ENCODE measurements around the gene SYT12.

Gene SYT12

DNA sequence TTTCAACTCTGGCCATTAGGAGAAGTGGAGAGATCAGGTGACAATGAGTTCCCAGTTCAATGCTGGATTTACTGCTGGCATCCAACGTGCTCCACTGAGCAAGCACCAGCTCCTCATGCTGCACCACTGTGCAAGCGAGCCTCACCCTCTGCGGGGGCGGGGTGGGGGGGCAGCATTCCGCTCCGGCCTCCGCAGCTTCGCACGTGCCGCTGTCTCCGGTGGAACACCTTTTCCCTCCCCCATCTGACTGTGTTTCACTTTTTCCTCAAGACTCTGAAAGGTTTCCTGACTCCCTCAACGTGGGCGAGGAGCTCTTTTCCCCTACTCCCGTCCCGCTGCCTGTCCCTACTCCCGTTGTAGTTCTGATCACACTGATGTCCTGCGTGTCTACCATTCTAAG, 32.9 kb downstream of the SYT12 start:
- DNase-seq (ENCODE audit: low read depth, low spot score): no peak

DNA sequence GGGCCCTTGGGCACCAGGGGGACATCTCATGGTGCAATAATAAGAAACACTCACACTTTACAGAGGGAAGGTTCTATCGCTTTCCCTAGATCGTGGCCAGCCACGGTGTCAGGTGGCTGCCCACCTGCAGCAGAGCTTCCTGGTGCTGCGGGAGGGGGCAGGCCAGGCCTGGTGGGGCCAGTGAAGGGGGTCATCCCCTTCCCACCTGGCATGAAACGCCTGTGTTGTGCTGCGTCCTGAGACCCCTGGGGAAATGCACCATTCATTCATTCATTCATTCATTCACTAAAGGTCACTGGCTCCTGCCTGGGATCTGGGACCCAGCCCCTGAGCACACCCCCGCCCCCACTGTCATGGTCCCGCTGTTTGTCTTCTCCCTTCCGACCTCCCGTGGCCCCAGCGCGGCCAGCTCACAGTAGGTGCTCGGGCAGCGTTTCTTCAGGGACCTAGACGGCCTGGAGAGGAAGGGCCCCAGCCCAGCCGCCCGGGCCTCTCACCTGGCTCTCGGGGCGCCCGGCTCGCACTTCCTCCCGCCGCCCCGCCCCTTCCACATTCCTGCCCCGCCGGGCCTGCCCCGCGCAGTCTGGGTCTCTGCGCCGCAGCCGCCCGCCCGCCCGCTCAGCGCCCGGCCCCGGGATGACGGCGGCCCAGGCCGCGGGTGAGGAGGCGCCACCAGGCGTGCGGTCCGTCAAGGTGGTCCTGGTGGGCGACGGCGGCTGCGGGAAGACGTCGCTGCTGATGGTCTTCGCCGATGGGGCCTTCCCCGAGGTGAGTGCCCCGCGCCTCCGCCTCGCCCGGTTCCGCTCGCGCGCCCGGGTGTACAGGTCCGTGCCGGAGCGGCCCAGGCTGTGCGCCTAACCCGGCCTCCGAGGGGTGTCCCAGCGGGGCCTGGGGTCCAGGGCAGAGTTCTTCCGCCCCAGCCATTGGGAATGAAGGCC, 33.6 kb downstream of the SYT12 start, which contains the start of gene RHOD:
Gene RHOD (plus strand): TSS at position 581 of the 938 bp plus-strand sequence. CDS start 56 bp downstream, at position 637.
- DNase-seq (ENCODE audit: low read depth, low spot score): no peak

DNA sequence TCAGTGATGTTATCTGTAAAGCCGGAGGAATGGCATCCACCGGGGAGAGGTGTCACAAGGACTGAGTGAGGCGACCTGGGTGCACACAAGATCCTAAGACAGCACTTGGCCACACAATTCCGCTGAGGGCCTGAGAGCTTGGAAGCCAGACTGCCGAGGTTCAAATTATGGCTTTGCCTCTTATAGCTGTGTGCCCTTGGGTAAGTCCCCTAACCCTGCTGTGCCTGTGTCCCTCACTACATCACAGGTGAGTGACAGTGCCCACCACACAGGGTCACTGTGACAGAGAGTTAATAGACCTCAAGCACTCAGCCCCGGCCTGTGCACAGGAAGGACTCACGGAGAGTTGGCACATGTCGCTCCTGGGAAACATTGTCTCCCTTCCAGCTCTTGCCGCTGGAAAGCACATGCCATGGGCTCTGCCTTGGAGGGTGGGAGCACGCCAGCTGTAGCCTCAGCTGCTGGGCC, 34.3 kb downstream of the SYT12 start:
- DNase-seq (ENCODE audit: low read depth, low spot score): no peak

DNA sequence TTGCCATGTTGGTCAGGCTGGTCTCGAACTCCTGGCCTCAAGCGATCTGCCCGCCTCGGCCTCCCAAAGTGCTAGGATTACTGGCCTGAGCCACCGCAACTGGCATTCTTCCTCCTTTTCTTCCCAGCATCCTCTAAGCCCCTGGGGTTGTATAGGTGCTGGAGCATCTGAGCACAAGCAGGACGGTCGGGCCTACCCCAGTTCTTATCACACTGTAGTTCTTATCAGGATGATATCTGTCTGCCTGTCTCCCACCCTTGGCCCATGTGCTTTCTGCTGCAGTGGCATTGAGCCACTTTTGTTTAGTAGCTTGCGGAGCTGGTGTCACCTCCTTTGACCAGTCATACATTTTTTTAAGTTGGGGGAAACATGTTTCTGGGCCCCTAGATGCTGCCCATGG, 35.6 kb downstream of the SYT12 start:
- DNase-seq (ENCODE audit: low read depth, low spot score): no peak

DNA sequence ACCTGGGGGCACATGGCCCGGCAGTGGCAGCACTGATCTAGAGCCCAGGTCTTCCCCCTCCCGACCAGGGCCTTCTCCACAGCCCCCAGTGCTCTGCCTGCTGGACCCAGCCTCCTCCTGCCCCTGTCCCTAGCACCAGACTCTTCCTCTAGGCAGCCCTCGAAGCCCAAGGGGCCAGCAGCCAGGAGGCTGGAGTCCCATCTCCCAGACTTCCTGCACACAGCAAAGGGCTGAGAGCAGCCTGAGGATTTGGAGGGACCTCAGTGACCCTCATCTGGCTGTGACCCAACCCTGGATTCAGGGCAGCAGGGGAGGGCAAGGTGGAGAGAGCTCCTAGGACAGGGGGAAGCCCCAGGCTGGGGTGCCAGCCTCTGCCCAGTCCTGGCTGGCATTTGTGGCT, 36.7 kb downstream of the SYT12 start:
- no peak for DNase-seq (ENCODE audit: low read depth, low spot score)

DNA sequence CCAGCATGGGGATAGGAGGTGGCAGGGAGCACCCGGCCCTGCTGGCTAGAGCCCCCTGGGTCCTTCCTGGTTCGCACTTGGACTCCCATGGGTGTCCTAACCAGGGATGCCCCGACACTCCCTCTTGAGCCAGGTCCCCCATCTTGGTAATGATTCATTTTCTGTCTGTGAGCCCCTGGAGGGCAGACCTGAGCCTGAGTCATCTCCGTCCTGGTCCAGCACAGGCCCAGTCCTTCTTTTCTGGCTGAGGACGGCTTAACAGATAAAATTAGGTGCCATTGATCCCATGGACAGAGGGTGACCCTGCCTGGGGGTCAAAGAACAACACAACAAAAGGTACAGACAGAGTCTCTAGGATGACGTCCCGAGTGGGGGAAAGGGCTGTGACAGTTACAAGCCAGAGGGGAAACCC, 37.2 kb downstream of the SYT12 start:
- DNase-seq (ENCODE audit: low read depth, low spot score): no peak

DNA sequence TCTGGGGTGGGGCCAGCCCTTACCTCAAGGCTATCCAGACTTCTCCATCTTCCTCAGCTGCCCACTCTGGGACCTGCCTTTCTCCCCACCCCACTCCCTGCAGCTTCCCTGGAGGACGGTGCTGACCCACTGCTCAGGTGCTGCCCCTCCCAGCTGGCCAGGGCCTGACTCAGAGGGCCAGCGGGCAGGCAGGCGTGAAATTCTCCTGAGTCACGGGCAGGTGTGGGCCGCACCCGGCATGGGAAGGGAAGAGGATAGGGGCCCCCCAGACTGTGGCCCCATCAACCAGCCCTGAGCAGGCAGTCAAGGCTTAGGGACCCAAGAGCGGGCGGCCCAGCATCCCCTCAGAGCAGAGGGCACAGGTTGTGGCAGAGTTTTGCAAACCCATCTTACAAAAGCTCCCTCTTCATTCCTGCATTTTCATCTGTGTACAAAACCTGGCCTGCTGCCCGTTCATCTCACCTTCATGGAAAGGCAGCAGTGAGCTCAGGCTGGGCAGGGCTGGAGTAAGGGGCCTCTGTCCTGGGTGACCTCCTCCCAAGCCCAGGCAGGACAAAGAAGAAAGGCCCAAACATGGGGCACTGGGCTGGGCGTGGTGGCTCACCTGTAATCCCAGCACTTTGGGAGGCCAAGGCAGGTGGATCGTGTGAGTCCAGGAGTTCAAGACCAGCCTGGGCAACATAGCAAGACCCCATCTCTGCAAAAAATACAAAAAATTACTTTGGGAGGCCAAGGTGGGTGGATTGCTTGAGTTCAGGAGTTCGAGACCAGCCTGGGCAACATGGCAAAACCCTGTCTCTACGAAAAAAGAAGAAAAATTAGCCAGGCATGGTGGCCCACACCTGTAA, 39.8 kb downstream of the SYT12 start:
- DNase-seq (ENCODE audit: low read depth, low spot score): no peak

DNA sequence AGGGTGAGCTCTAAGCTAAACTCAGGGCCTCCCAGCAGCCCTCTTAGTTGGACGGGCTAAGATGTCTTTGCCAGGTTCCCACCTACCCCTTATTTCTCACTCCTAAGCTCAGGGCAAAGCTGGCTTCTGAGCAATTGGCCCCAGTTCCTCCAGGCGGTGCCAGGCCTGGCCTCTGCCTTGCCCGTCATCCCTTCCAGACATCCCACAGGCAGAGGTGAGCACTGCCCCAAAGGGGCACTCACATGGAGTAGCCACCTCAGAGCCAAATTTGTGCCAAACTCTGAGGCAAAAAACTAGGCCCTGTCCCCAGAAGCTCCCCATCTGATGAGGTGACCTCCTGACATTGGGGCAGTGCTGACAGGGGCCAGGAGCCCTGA, 43.4 kb downstream of the SYT12 start:
- no peak for DNase-seq (ENCODE audit: low read depth, low spot score)

DNA sequence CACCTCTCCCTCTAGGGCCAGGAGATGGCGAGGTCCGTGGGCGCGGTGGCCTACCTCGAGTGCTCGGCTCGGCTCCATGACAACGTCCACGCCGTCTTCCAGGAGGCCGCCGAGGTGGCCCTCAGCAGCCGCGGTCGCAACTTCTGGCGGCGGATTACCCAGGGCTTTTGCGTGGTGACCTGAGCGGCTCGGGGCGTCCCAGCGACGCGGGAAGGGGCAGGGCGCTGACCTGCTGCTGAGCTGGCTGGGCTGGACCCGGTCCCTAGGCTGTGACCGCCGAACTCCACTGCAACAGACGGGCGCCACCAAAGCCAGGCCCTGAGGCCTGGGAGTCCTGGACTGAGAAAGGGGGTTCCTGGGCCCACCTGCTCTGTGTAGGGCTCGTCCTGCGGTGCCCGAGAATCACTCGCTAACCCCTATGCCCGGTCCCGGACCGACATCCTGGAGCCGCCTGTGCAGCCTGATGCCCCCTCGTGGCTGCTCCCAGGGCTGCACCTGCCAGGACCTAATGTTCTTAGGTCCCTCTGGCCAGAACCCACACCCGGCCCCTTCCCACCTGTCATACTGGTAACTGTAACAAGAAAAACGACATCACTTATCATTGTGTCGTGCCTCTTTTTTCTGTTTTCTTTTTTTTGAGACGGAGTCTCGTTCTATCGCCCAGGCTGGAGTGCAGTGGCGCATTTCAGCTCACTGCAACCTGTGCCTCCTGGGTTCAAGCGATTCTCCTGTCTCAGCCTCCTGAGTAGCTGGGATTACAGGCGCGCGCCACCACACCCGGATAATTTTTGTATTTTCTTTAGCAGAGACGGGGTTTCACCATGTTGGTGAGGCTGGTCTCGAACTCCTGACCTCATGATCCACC, 48.7 kb downstream of the SYT12 start:
- no peak for DNase-seq (ENCODE audit: low read depth, low spot score)

DNA sequence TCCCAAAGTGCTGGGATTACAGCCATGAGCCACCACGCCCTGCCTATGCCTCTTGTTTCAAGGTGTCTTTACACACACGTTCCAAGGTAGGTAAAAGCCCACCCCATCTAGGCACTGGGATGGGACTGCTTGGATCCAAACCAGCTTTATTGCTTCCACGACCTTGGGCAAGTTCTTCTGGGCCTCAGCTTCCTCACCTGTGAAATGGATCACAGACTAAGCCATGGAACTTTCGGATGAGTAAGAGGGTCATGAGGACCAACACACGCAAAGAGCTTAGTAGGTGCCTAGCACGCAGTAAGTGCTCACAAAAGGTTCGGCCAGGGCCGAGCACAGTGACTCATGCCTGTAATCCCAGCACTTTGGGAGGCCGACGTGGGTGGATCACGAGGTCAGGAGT, 49.4 kb downstream of the SYT12 start:
- no peak for DNase-seq (ENCODE audit: low read depth, low spot score)

DNA sequence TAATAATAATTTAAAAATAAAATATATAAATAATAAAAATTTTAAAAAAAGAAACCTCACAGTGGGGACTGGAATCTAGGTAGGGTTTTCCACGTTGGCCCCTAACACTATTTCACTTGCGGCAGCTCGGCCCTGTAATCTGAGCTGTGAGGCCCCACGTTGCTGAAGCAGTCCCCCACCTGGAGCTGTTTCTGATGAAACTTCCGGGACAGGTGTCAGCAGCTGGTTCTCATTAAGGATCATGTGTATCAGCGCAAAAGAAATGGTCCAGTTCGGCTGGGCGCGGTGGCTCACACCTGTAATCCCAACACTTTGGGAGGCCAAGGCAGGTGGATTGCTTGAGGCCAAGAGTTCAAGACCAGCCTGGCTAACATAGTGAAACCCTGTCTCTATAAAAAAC, 51.0 kb downstream of the SYT12 start:
- DNase-seq (ENCODE audit: low read depth, low spot score): no peak

DNA sequence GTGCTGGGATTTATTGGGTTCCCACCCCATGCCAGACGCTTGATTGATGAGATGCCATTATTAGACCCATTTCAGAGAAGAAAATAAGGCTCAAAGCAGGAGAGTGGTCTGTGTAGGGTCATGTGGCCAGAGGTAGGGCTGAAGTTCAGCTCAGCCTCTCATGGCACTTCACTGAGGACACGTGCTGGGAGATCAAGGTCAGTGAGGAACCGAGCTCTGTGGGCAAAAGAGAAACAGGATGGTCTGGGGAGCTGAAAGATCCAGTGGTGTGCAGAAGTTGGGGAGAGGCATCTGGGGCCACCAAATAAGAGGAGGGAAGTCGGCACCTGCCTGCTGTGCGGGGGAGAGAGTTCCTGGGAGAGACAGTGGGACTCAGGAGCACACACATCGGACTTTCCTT, 53.3 kb downstream of the SYT12 start:
- DNase-seq (ENCODE audit: low read depth, low spot score): no peak

DNA sequence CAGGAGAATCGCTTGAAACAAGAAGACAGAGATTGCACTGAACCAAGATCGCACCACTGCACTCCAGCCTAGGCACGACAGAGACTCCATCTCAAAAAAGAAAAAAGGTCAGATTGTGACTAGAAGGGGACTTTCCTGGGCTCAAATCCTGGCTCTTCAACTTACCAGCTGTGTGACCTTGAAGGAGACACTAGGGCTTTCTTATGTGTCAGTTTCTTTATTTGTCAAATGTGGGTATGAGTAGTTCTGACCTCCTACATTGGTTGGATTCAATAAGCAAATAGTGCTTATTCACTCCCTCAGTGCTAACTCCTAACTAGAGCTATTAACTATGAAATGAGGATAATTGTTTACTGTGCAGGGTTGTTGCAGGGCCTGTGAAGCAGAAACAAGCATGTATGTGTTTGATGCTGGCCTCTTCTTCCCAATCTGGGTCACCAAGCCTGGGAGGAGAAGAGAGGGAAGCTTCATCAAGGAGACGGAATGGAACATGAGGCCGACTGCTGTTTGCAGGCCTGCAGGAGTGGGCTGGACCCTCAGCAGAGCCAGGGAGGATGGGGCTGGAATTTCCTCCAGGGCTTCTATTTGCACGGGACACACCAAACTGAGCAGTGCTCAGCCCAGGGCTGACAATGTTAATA, 56.3 kb downstream of the SYT12 start:
- DNase-seq (ENCODE audit: low read depth, low spot score): no peak

DNA sequence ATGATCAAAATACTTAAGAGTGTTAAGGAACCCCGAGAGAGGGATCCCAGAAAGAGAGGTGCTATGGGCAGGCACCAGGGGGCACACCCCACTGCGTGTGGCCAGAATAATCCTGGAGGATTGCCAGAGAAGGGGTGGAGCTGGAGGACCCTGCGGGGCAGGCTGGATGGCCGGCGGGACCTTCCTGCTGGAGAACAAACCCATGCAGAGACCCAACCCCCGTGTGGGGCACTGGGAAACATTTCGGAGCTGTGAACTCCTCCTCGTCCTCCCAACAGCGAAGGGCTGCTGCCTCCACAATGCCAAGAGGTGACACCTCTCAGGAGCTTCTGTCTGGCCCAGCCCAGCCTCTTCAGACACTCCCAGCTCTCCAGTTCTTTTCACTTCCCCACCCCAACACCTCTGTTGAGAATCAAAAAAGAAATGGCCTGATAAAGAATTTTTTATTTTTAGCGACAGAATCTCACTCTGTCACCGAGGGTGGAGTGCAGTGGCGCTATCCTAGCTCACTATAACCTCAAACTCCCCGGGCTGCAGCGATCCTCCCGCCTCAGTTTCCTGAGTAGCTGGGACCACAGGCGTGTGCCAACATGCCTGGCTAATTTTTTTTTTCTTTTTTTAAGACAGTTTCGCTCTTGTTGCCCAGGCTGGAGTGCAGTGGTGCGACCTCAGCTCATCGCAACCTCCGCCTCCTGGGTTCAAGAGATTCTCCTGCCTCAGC, 59.3 kb downstream of the SYT12 start:
- no peak for DNase-seq (ENCODE audit: low read depth, low spot score)

DNA sequence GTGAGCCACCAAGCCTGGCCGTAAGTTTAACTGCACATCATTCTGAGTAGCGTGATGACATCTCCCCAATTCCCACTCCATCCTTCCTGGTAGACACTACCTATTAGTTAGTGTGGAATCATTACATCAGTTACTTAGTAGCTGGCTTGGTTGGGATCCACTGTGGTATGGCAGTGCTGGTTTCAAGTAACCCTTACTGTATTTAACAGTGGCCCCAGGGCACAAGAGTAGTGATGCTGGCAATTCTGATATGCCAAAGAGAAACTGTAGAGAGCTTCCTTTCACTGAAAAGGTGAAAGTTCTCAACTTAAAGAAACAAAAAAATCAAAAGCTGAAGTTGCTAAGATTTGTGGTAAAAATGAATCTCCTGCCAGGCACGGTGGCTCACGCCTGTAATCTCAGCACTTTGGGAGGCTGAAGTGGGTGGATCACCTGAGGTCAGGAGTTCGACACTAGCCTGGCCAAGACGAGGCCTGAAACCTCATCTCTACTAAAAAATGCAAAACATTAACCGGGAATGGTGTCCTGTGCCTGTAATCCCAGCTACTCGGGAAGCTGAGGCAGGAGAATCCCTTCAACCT, 60.9 kb downstream of the SYT12 start:
- DNase-seq (ENCODE audit: low read depth, low spot score): no peak

DNA sequence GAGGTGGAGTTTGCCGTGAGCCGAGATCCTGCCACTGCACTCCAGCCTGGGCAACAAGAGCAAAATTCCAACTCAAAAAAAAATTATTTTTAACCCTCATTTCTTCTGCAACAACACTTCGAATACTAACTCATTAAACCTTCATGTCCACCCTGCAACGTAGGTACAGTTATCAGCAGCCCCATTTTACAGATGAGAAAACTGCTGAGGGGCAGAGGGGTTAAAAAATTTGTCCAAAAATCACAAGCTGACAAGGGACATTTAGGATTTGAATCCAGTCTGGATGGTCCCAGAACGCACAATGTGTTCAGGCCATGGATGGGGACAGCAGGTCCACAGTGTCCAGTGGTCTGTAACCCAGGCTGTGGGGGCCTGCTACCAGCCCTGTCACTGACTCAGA, 62.7 kb downstream of the SYT12 start:
- DNase-seq (ENCODE audit: low read depth, low spot score): no peak

DNA sequence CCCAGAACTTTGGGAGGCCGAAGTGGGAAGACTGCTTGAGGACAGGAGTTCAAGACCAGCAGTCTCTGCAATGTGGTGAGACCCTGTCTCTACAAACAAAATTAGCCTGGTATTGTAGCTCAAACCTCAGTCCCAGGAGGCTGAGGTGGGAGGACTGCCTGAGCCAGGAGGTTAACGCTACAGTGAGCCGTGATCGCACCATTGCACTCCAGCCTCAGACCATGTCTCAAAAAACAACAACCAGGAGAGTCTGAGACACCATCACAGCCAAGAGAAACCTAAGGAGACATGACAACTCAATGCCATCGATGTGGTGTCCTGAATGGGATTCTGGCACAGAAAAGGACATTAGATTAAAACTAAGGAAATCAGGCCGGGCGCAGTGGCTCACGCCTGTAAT, 67.8 kb downstream of the SYT12 start:
- DNase-seq (ENCODE audit: low read depth, low spot score): no peak

DNA sequence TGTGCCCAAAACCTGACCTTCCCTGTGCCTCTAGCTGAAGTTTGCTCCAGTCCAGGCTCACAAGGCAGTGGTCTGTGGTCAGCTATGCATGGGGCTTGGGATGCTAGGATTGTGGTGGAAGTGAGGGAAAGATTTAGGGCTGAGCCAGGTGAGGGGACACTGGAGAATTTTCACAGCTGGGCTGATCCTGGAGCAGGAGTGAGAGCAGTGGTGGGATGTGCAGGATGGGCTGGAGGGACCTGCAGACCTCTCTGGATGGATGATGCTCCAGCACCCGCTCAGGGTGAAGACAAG, 72.2 kb downstream of the SYT12 start:
- no peak for DNase-seq (ENCODE audit: low read depth, low spot score)

DNA sequence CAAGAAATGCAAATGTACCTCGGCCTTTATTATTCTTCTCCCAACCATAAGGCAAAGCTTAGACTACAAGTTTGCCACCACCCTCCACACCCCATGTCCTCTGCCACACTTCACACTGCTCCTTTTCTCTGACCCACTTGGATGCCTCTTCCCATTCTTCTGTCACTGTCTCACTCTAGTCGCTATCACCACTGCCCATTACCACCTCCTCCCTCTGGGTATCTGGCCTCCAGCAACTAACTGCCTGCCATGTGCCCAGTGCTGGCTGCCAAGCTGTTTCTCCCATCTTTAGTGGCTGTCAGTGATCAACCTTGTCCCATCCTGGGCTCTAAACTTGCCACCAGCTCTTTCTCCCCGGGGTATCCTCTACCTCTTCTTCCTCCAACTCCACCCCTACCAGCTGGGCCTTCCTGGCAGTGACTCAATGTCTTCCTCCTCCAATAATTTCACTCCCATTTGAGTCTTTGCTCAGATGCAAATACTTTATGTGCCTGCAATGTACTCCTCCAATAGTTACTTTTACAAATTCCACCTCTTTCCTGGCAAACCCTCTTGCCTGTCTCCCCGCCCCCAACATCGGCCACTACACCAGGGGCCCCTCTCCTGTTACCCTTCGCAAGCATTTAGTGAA, 76.0 kb downstream of the SYT12 start:
- no peak for DNase-seq (ENCODE audit: low read depth, low spot score)

DNA sequence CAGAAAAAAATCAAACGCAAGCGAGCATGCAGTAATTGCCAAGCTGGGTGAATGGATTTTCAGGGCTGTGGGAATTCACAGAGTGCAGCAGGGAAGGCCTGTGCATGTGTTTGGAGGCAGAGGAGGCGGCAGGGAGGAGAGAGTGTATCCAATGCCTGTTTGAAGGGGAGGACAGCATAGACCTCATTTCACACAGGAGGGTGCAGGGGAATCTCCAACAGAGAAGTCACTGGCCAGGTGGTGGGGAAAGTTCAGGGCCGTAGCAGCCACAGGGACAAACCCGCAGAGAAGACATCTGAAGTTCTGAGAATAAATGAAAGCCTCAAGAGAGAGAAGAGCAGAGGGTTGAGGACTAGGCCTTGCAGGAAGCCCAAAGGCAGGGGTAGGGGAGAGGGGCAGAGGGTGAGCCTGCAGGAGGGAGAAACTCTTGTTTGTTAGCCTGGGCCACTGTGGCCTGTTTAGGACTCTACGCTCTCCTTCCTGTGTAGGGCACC, 76.9 kb downstream of the SYT12 start:
- DNase-seq (ENCODE audit: low read depth, low spot score): no peak
